ENCODE measurements around the gene NUP54.

DNA sequence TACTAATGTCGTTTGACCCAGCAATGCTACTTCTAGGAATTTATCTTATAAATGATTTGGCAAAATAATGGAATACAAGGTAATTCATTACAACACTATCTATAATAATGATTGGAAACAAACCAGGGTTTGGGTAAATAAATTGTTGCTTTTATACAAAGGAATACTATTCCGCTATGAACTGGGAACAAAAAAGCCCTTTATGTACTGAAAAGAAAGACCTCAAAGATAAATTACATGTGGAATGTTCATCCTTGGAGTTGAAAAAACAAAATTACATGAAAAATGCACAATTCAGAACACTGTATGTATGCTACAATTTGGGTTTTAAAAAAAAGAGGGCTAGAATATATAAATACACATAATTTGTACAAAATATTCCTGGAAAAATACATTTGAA lies 5.2 kb upstream of the NUP54 start:
- TF ChIP-seq FOS (IDR thresholded peaks at IDR 0.05; ENCODE audit: extremely low read depth, insufficient read length): no peak
- TF ChIP-seq, protein P1, sequence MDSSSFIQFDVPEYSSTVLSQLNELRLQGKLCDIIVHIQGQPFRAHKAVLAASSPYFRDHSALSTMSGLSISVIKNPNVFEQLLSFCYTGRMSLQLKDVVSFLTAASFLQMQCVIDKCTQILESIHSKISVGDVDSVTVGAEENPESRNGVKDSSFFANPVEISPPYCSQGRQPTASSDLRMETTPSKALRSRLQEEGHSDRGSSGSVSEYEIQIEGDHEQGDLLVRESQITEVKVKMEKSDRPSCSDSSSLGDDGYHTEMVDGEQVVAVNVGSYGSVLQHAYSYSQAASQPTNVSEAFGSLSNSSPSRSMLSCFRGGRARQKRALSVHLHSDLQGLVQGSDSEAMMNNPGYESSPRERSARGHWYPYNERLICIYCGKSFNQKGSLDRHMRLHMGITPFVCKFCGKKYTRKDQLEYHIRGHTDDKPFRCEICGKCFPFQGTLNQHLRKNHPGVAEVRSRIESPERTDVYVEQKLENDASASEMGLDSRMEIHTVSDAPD (CRISPR knock-in tag; IDR thresholded peaks at IDR 0.05): no peak
- TF ChIP-seq, protein P2, sequence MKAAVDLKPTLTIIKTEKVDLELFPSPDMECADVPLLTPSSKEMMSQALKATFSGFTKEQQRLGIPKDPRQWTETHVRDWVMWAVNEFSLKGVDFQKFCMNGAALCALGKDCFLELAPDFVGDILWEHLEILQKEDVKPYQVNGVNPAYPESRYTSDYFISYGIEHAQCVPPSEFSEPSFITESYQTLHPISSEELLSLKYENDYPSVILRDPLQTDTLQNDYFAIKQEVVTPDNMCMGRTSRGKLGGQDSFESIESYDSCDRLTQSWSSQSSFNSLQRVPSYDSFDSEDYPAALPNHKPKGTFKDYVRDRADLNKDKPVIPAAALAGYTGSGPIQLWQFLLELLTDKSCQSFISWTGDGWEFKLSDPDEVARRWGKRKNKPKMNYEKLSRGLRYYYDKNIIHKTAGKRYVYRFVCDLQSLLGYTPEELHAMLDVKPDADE (conservative IDR thresholded peaks at IDR 0.05; ENCODE audit: control insufficient read depth, low read depth, low read length): no peak
- no peak for TF ChIP-seq FOXK2 (conservative IDR thresholded peaks at IDR 0.05 in 1 of 2, IDR thresholded peaks at IDR 0.05 in 1 of 2; ENCODE audit: low read depth in 2 of 2)
- no peak for TF ChIP-seq TEAD2 (tag; IDR thresholded peaks at IDR 0.05)
- TF ChIP-seq, protein P3, sequence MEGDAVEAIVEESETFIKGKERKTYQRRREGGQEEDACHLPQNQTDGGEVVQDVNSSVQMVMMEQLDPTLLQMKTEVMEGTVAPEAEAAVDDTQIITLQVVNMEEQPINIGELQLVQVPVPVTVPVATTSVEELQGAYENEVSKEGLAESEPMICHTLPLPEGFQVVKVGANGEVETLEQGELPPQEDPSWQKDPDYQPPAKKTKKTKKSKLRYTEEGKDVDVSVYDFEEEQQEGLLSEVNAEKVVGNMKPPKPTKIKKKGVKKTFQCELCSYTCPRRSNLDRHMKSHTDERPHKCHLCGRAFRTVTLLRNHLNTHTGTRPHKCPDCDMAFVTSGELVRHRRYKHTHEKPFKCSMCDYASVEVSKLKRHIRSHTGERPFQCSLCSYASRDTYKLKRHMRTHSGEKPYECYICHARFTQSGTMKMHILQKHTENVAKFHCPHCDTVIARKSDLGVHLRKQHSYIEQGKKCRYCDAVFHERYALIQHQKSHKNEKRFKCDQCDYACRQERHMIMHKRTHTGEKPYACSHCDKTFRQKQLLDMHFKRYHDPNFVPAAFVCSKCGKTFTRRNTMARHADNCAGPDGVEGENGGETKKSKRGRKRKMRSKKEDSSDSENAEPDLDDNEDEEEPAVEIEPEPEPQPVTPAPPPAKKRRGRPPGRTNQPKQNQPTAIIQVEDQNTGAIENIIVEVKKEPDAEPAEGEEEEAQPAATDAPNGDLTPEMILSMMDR (IDR thresholded peaks at IDR 0.05 in 2 of 3, conservative IDR thresholded peaks at IDR 0.05 in 1 of 3; ENCODE audit: insufficient read depth in 2 of 3, low read depth in 1 of 3, low read length in 3 of 3): no peak
- TF ChIP-seq BRD4 (IDR thresholded peaks at IDR 0.05): no peak
- no peak for TF ChIP-seq RAD21 (CRISPR knock-in tag; conservative IDR thresholded peaks at IDR 0.05 in 1 of 2, IDR thresholded peaks at IDR 0.05 in 1 of 2)
- TF ChIP-seq TEAD4 (IDR thresholded peaks at IDR 0.05; ENCODE audit: low read length): no peak
- no peak for TF ChIP-seq TEAD4 (CRISPR knock-in tag; IDR thresholded peaks at IDR 0.05; ENCODE audit: borderline replicate concordance)
- TF ChIP-seq RBM22 (IDR thresholded peaks at IDR 0.05; ENCODE audit: low read depth, low read length, poor library complexity, severe bottlenecking): no peak
- TF ChIP-seq ZEB2 (IDR thresholded peaks at IDR 0.05): no peak
- no peak for TF ChIP-seq EP300 (IDR thresholded peaks at IDR 0.05; ENCODE audit: low read length)

Data from K562 (cell line).